Natural killer cell treated with Interleukin-12 subunit alpha and Interleukin-12 subunit beta and Interleukin-15 and Interleukin-18, amount 100 ng/mL, for 72 hours (primary cell): ENCODE measurements around the gene CFAP299. TPM values are rescaled to one million over a fixed set of nuclear protein-coding genes. Genes with fewer than 3 reads are reported as not detected.

Source experiments
- ATAC-seq, 2 donors: fragments of 150-1000 bp; cut with Tn5 transposase in 1 of 2; sonication (Bioruptor Pico), chemical (Tn5 transposase) in 1 of 2; 2 replicates each; pipeline ENCODE4 v1.10.0; 2021
- DNase-seq: peaks from one replicate; pipeline ENCODE4 v3.0.0; 2022; ENCODE audit warnings: low spot score
- H3K27ac Mint-ChIP-seq, 2 donors: 1 replicate in 1 of 2; 2 replicates in 1 of 2; pipeline ENCODE4 v1.8.0; 2022; ENCODE audit warnings: mixed read lengths in 2 of 2, mild to moderate bottlenecking in 1 of 2, moderate library complexity in 1 of 2
- H3K27me3 Mint-ChIP-seq, 2 donors: 1 replicate in 1 of 2; 2 replicates in 1 of 2; pipeline ENCODE4 v1.8.0; 2022; ENCODE audit warnings: mixed read lengths in 2 of 2
- H3K36me3 Mint-ChIP-seq: one replicate; pipeline ENCODE4 v1.8.0; 2022; ENCODE audit warnings: mixed read lengths
- H3K4me1 Mint-ChIP-seq, 2 donors: 1 replicate in 1 of 2; 2 replicates in 1 of 2; pipeline ENCODE4 v1.8.0; 2022; ENCODE audit warnings: low read depth in 2 of 2, mixed read lengths in 2 of 2, mild to moderate bottlenecking in 1 of 2
- H3K4me3 Mint-ChIP-seq: one replicate; pipeline ENCODE4 v1.8.0; 2022; ENCODE audit warnings: mixed read lengths
- H3K9me3 Mint-ChIP-seq: 2 replicates; pipeline ENCODE4 v1.8.0; 2022; ENCODE audit warnings: mixed read lengths
- total RNA-seq, 2 donors: library from RNA; stranded (reverse); gene quantifications; one replicate each; pipeline ENCODE4 v1.2.3, GENCODE V29; 2022

Gene CFAP299
- total RNA-seq, 2 donors from 2014 or later, result not detected

GRCh38 chr4:80385397-80386280, 50.1 kb downstream of the CFAP299 start:
- Mint-ChIP-seq H3K4me3 (no peak overlapping the region), H3K9me3 (no peaks in the 10 kb centered on the region), H3K36me3 (no peaks in the 10 kb centered on the region), H3K27me3 (peaks cover 0 to 2% of the 10 kb centered on the region in 2 donors), H3K4me1 (no peaks in the 10 kb centered on the region), H3K27ac (no peak overlapping the region)
- ATAC-seq, result peak in 1 of 2 donors; percentile 33
- DNase-seq, result no peak

- ATAC-seq (peak in 1 of 2 donors; percentile 41), DNase-seq (no peak)
- H3K27ac Mint-ChIP-seq, result no peak overlapping the region
- no peak overlapping the region for H3K4me3 Mint-ChIP-seq
- no peaks in the 10 kb centered on the region for H3K9me3 Mint-ChIP-seq
- H3K36me3 Mint-ChIP-seq, result no peaks in the 10 kb centered on the region
- H3K4me1 Mint-ChIP-seq, result no peaks in the 10 kb centered on the region
- H3K27me3 Mint-ChIP-seq, result peaks cover 0 to 2% of the 10 kb centered on the region in 2 donors
Measured at GRCh38 chr4:80386281-80386886, 50.9 kb downstream of the CFAP299 start.

- no peak overlapping the region for H3K27ac Mint-ChIP-seq
Measured at GRCh38 chr4:80387390-80388283, 52.1 kb downstream of the CFAP299 start.

GRCh38 chr4:80388284-80388607, 52.7 kb downstream of the CFAP299 start:
- Mint-ChIP-seq H3K27me3 (no peaks in the 10 kb centered on the region), H3K4me1 (no peaks in the 10 kb centered on the region)

More at GRCh38 chr4:80387390-80388283, 52.1 kb downstream of the CFAP299 start:
- H3K9me3 Mint-ChIP-seq, result no peaks in the 10 kb centered on the region
- H3K27me3 Mint-ChIP-seq, result peaks cover 0 to 2% of the 10 kb centered on the region in 2 donors
- H3K4me1 Mint-ChIP-seq, result no peaks in the 10 kb centered on the region
- H3K36me3 Mint-ChIP-seq, result no peaks in the 10 kb centered on the region
- H3K4me3 Mint-ChIP-seq, result no peak overlapping the region
- DNase-seq (no peak), ATAC-seq (peak; percentile 27 to 50)

GRCh38 chr4:80390178-80390577, 54.6 kb downstream of the CFAP299 start:
- peaks cover 0 to 5% of the 10 kb centered on the region in 2 donors for H3K4me1 Mint-ChIP-seq
- no peaks in the 10 kb centered on the region for H3K36me3 Mint-ChIP-seq
- no peaks in the 10 kb centered on the region for H3K9me3 Mint-ChIP-seq
- no peaks in the 10 kb centered on the region for H3K27me3 Mint-ChIP-seq
- no peak overlapping the region for H3K4me3 Mint-ChIP-seq
- no peak for DNase-seq
- no peak for ATAC-seq
- H3K27ac Mint-ChIP-seq, result no peak overlapping the region

More at GRCh38 chr4:80388284-80388607, 52.7 kb downstream of the CFAP299 start:
- no peak overlapping the region for H3K4me3 Mint-ChIP-seq
- no peak for ATAC-seq
- DNase-seq, result no peak
- H3K27ac Mint-ChIP-seq, result no peak overlapping the region
- H3K9me3 Mint-ChIP-seq, result no peaks in the 10 kb centered on the region
- no peaks in the 10 kb centered on the region for H3K36me3 Mint-ChIP-seq

- H3K9me3 Mint-ChIP-seq, result peaks cover 4% of the 10 kb centered on the region
- H3K4me3 Mint-ChIP-seq, result no peak overlapping the region
- no peaks in the 10 kb centered on the region for H3K36me3 Mint-ChIP-seq
- peak; percentile 75 to 95 for ATAC-seq
- H3K4me1 Mint-ChIP-seq, result peaks cover 0 to 5% of the 10 kb centered on the region in 2 donors
- no peak for DNase-seq
- peaks cover 0 to 7% of the 10 kb centered on the region in 2 donors for H3K27me3 Mint-ChIP-seq
- H3K27ac Mint-ChIP-seq, result no peak overlapping the region
Measured at GRCh38 chr4:80393246-80393969, 57.9 kb downstream of the CFAP299 start.

GRCh38 chr4:80393970-80394250, 58.4 kb downstream of the CFAP299 start:
- no peak overlapping the region for H3K4me3 Mint-ChIP-seq
- H3K27me3 Mint-ChIP-seq, result peaks cover 0 to 7% of the 10 kb centered on the region in 2 donors
- peaks cover 4% of the 10 kb centered on the region for H3K36me3 Mint-ChIP-seq
- H3K4me1 Mint-ChIP-seq, result peaks cover 0 to 5% of the 10 kb centered on the region in 2 donors
- H3K27ac Mint-ChIP-seq, result no peak overlapping the region
- ATAC-seq, result no peak
- peaks cover 4% of the 10 kb centered on the region for H3K9me3 Mint-ChIP-seq
- DNase-seq, result no peak

- Mint-ChIP-seq H3K27ac (no peak overlapping the region), H3K9me3 (no peaks in the 10 kb centered on the region), H3K27me3 (peaks cover 0 to 9% of the 10 kb centered on the region in 2 donors), H3K4me3 (no peak overlapping the region), H3K36me3 (no peaks in the 10 kb centered on the region), H3K4me1 (no peaks in the 10 kb centered on the region)
- ATAC-seq (no peak), DNase-seq (no peak)
Measured at GRCh38 chr4:80407246-80407645, 71.7 kb downstream of the CFAP299 start.

GRCh38 chr4:80409809-80410208, 74.3 kb downstream of the CFAP299 start:
- peaks cover 0 to 9% of the 10 kb centered on the region in 2 donors for H3K27me3 Mint-ChIP-seq
- H3K4me3 Mint-ChIP-seq, result no peak overlapping the region
- no peaks in the 10 kb centered on the region for H3K9me3 Mint-ChIP-seq
- H3K36me3 Mint-ChIP-seq, result no peaks in the 10 kb centered on the region
- no peaks in the 10 kb centered on the region for H3K4me1 Mint-ChIP-seq
- no peak for DNase-seq
- H3K27ac Mint-ChIP-seq, result no peak overlapping the region
- no peak for ATAC-seq

GRCh38 chr4:80412322-80412721, 76.8 kb downstream of the CFAP299 start:
- Mint-ChIP-seq H3K4me3 (no peak overlapping the region), H3K27ac (no peak overlapping the region), H3K9me3 (no peaks in the 10 kb centered on the region), H3K36me3 (no peaks in the 10 kb centered on the region), H3K4me1 (no peaks in the 10 kb centered on the region), H3K27me3 (peaks cover 0 to 9% of the 10 kb centered on the region in 2 donors)
- DNase-seq, result no peak
- ATAC-seq, result no peak

GRCh38 chr4:80413086-80413485, 77.6 kb downstream of the CFAP299 start:
- Mint-ChIP-seq H3K27ac (no peak overlapping the region), H3K36me3 (no peaks in the 10 kb centered on the region), H3K4me3 (no peak overlapping the region), H3K9me3 (no peaks in the 10 kb centered on the region), H3K27me3 (peaks cover 0 to 9% of the 10 kb centered on the region in 2 donors), H3K4me1 (no peaks in the 10 kb centered on the region)
- no peak for DNase-seq
- no peak for ATAC-seq

- Mint-ChIP-seq H3K36me3 (no peaks in the 10 kb centered on the region), H3K9me3 (no peaks in the 10 kb centered on the region), H3K4me3 (no peak overlapping the region), H3K27ac (no peak overlapping the region), H3K4me1 (peaks cover 3 to 15% of the 10 kb centered on the region in 2 donors), H3K27me3 (peaks cover 0 to 2% of the 10 kb centered on the region in 2 donors)
- ATAC-seq, result no peak
- no peak for DNase-seq
Measured at GRCh38 chr4:80417019-80417418, 81.5 kb downstream of the CFAP299 start.

- no peak overlapping the region for H3K27ac Mint-ChIP-seq
- H3K4me1 Mint-ChIP-seq, result peaks cover 15 to 29% of the 10 kb centered on the region in 2 donors
- no peak overlapping the region for H3K4me3 Mint-ChIP-seq
- peaks cover 0 to 2% of the 10 kb centered on the region in 2 donors for H3K27me3 Mint-ChIP-seq
- ATAC-seq (no peak), DNase-seq (no peak)
- H3K9me3 Mint-ChIP-seq, result no peaks in the 10 kb centered on the region
- H3K36me3 Mint-ChIP-seq, result no peaks in the 10 kb centered on the region
Measured at GRCh38 chr4:80419946-80420345, 84.4 kb downstream of the CFAP299 start.
